ENCODE results near the gene PALS1.

- TF ChIP-seq POLR2A (IDR thresholded peaks at IDR 0.05; ENCODE audit: low read length) (no peak), GATA1 (IDR thresholded peaks at IDR 0.05; ENCODE audit: low read depth, low read length) (no peak)
Observed at GRCh38 chr14:67267576-67268328, 26.5 kb downstream of the PALS1 start.
